Stimulated activated CD8-positive, alpha-beta memory T cell treated with anti-CD3 and anti-CD28 coated beads, Interleukin-15, amount 100 ng/mL, for 1 hour (primary cell): Measurements from ENCODE around the gene COBLL1.

Experiments
- DNase-seq: peaks from one replicate; pipeline ENCODE4 v3.0.0-alpha.2; 2020; ENCODE audit warnings: low read depth

The COBLL1 gene

DNA sequence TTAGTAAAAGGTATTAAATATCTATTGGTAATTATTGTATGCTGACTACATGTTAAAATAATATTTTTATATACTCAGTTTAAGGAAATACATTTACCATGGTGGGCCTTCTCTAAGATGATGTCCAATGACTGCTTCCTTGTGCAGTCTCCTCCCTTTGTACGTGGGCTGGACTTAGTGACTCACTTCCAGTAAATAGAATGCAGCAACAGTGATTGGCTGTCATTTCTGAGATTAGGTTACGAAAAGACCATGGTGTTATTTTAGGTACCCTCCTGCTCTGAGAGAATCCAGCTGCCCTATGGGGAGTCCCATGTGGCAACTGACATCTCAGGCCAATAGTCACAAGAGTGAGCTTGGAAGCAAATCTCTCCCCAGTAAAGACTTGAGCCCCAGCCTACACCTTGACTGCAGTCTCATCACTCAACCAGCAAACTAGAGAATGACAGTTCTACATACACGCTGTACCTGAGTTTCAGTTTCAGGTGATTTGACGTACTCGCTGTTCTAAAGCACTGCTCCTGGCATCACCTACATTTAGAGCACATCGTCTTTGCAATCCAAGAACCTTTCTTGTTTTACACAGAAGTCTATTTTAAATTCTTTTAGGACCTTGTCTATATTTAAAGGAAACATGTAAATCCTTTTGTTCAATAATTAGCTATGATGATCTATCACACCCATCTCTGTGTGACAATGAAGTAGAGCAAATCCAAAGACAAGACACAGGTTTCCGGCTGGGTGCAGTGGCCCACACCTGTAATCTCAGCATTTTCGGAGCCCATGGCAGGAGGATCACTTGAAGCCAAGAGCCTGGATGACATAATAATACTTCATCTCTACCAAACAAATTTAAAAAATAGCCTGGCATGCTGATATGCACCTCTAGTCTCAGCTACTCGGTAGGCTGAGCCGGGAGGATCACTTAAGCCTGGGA lies 87.2 kb downstream of the COBLL1 start:
- no peak for DNase-seq

DNA sequence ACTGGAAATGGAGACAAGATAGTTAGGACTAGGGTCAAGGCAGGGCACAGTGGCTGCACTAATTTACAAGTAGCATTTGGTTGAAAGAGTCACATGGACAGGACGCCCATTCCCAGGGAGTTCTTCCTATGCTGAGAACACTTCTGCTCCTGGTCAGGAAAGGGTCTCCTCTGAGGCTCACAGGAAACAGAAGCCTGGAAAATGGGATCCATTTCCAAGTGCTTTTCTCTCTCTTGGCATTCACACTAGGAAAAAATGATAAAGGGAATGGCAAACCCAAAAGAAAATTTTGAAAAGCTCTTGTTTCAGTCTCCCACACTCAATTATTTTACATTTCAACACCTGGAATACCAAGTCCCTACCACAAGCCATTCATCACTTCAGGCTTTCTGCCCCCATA lies 88.7 kb downstream of the COBLL1 start:
- DNase-seq: no peak

DNA sequence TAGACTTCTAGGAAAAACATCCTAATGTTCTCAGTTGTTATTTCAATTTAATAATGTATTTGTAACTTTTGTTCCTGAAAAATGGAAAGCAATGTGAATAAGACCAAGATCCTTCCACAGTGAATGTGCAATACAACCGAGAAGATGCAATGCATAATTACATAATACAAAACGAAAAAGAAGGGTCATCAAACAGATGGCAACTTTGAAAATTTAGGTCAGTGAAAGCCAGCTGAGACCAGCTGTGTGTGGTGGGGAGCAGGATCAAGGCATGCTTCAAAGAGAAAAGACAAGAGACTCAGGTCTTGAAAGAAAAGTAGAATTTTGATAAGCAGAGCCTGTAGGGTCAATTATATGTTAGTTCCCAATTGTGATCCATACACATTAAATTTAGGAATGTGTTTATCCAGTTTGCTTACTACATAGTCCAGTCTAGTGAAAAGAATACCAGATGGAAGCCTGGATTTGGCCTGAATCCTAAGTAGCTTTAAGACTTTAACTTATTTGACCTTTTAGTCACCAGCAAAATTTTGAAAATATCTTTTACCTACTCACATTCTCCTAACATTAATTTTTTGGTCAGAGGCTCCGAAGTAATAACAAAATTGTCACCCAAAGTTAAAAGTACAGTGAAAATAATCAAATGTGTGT lies 93.7 kb downstream of the COBLL1 start:
- DNase-seq: no peak

DNA sequence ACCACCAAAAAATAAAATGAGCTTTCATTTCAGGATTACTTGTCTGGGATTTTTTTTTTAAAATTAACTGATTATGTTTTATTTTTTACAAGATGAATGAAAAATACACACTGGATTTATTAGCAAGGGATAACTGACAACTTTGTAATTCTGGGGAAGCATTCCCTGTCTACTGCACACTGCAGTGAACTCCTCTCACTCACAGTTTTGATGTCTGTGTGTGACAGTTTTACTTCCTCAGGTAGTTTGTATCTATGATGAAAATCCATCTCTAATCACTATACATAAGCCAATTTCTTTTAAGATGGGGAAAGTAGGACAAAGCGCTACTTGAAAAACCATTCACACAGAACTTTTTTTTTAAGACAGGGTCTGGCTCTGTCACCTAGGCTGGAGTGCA lies 94.5 kb downstream of the COBLL1 start:
- no peak for DNase-seq

DNA sequence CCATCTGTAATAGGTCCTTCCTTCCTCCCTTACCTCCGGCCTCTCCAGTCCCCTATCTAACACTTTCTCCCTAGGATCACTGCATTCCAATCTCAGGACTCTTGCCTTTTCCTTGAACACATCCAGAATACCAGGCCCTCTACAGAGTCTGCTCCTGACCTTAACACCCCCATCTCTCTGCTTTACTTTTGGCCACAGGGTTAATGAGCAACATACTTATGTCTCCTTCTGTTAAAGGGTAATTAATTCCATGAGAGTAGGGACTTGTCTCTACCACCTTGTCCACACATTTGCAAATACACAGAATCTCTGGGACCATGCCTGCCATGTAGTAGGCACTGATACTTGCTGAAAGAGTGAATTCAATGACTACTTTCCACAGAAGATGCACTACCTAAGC lies 94.9 kb downstream of the COBLL1 start:
- DNase-seq: no peak

DNA sequence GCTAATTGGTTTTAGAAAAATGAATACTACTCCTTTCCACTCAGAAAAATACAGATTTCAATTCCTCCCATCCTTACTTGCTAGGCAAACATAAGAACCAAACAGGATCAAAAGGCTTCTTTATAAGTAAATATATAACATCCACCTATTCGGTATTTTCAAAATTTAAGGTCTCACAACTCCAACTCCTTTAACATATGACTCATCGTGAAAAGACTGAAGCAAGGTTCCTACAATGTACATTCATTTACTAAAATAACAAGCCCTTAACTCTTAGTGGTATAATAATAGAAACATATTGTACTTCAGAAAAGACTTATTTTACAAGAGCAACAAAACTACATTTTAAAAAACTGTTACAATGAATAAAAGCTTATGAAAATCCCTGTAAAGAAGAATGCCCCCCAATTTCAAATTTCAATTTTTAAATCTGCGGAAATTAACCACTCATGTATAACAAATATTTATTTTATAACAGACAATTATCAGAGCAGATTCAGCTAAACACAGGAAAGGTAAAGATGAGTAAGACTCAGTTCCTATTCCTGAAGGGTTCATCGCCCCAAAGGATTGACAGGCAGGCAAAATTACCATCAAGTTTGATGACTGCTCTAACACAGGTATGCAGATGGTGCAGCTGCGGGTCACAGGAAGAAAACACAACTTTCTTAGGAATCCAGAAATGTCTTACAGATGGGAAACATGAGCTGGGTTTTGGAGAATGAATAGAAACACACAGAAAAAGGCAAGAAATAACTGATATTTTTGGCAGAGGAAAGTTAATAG lies 96.4 kb downstream of the COBLL1 start:
- DNase-seq: no peak

DNA sequence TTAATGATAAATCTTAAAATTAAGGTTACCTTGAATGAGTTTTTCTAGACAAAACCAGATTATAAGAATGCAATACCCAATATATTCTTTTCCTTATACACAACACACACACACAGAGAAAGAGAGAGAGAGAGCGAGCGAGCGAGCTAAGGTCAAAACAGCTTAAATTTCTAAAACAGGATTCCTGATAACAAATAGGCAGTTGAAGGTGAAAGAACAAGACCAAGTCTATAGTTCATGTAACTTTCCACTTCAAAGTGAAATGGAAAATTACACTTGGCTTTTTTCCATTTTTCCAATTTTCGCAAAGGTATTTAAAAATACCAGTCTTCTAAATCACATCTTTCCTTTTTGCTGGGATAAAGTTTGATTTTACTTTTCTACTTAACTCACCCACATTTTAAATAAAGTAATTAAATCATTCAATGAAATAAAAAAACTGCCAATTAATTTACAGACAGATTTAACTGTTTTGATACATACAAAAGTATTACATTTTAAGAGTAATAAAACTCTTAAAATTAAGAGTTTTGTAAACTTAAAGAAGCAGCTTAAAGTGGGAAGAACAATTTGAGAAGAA lies 98.8 kb downstream of the COBLL1 start:
- no peak for DNase-seq

DNA sequence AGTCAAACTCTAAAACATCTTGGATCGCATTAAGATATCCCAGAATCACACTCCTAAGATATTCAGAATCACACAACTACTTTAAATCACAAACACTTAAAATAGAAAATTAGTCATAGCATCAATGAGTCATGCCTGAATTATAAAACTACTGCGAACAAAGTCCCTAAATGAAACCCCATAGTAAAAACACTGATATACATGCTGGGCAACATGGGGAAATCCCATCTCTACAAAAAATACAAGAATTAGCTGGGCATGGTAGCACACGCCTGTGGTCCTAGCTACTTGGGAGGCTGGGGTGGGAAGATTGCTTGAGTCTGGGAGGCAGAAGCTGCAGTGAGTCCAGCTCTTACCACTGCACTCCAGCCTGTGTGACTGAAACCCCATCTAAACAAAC lies 101.7 kb downstream of the COBLL1 start:
- DNase-seq: no peak

DNA sequence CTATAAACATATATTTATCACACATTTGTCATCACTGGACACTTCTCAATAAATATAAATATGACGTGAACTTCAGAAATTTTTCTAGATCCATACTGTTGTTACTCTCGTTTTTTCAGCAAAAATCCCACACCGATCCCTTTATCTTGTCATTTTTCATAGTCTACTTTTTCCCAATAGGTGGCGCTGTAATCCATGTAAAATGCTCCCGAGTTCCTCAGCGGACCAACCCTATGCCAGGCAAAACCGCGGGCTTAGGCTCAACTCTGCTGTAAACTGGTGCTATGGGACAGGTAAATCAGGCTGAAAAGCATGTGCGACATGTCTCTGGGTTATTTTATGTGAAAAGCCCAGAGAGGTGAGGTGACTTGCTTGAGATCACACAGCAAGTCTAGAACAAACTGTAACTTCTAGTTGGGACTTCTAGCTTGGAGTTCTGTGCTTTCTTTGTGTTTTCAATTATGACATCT lies 104.0 kb downstream of the COBLL1 start:
- DNase-seq: no peak

DNA sequence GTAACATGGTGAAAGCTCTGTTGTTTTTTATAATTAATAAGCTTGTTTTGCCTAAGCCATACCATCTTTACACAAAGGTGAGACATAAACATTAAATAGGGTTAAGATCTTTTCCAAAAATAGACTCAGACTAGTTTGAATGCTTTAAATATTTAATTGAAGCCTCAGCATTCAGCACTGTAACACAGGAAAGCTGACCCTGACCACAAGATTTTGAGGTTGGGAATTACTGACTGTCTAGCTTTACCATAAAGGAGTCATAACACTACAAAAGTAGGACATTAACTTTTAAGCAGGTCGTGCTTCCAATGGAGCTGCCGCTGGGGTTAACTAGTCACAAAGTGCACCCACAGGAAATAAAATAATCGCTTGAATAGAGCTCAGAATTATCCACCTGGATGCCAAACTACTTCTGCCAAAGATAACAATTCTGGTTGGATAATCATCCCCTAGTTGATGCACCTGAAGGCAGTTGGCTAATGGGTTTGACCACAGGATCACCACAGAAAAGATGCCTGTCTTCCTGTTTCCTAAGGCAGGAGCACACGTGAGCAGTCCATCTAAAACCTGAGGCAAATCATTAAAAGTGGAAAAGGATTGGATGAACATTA lies 106.2 kb downstream of the COBLL1 start:
- no peak for DNase-seq

DNA sequence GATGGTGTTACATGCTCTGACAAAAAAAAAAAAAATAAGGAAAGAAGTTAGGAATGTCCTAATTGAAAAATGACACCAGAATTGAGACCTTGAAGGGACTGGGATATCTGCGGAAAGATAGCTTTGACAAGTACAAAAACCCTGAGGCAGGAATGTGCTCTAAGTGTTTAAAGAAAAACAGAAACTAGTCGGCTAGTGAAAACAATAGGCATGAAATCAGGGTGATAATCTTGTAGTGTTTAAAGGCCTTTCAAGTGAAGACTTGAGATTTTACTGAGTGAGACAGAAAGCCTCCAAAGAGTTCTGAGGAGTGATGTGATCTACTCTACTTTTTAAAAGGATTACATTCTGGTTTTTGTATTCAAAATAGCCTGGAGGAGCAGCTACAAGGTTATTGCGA lies 107.4 kb downstream of the COBLL1 start:
- no peak for DNase-seq

DNA sequence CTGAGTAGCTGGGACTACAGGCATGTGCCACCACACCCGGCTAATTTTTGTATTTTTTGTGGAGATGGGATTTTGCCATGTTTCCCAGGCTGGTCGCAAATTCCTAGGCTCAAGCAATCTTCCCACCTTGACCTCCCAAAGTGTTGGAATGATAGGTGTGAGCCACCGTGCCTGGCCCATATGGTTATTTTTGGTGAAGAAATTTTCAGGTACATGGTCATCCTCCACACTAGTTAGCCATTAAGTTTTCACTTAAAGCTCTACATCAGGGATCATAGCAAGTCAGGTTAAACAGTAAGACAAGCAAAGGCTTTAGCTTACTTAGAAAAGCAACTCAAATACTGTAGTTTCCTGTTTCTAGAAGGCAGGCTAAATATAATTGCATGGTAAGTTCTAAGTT lies 116.1 kb downstream of the COBLL1 start:
- no peak for DNase-seq

DNA sequence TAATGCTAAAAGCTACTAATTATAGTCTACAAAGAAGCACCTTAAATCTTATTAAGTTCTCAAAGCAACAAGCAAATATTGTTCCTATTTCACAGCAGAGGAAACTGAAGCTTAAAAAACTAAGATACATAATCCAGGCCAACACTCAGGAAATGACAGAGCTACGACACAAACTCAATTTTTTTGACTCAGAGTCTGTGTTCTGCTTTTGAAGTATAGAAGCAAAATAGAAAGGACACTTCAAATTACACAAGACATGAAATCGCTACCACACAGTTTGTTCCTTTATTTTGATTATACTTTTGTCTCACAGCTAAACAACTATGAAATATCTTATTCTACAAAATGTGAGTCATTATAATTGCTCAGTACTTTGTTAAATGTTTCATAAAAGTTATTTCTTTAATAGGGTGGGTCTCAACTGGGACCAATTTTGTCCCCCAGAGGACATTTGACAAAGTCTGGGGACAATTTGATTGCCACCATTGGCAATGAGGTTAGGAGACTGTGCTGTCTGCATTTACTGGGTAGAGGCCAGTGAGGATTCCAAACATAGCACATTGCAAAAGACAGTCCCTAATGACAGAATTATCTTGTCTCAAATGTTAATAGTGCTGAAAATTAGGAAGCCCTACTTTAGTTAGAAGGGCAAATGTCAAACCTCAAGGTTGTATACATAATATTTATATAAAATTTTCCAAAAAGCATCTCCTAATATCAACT lies 118.8 kb downstream of the COBLL1 start:
- DNase-seq: no peak

DNA sequence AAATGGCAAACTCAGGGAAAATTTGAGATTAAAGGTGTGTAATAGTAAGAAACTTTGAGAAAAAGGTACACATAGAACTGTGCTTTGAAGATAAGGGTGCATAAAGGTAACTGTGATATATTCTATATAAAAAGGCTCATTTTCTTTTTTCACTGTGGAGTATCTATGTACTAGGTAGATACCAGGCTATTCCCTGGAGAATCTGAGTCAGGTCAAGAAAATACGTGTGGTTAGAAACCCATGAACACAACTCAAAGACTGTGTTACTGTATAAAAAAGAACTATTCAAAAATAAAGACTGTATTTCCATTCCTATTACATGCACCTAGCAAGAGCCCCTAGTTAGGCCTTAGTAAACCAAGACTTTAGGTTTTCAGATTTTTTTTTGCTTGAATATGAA lies 120.2 kb downstream of the COBLL1 start:
- no peak for DNase-seq

DNA sequence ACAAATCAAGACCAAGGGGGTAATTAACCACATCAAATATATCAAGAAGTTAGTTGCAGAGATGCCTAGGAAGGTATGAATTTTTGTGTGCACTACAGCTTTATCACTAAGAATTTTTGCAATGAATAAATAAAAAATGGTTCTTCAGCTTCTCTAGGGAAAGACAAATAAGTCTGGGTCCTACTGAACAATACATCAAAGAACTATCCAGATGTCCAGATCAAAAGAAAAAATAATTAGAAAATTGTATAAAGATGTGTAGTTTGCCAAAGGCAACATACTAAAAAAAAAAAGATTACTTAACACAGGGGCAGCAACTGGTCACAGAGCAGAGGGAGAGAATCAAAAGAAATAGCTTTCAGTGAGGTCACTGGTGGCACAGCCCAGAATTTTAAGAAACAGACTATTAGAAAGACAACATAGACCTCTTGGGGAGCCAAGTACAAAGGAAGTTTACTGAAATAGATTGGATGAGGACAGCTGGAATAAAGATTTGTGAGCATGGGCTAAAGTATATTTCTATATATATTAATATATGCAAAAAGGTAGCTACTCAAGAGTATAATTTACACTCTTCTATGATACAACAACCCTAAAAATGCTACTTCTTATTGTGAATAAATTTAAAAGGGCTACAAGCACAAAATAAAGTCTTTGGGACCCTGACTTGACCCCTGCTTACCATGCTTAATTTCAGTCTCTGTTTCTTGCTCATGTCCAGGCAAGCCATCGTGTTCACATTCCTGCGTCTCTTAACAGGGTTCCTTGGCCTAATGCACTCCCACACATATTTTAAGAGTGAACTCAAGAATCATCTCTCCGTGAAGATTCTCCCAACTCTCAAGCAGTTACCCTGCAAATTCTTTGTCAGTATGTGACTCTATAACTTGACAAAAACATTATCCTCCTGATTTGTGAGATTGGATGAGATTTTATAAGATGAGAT lies 121.4 kb downstream of the COBLL1 start:
- no peak for DNase-seq

DNA sequence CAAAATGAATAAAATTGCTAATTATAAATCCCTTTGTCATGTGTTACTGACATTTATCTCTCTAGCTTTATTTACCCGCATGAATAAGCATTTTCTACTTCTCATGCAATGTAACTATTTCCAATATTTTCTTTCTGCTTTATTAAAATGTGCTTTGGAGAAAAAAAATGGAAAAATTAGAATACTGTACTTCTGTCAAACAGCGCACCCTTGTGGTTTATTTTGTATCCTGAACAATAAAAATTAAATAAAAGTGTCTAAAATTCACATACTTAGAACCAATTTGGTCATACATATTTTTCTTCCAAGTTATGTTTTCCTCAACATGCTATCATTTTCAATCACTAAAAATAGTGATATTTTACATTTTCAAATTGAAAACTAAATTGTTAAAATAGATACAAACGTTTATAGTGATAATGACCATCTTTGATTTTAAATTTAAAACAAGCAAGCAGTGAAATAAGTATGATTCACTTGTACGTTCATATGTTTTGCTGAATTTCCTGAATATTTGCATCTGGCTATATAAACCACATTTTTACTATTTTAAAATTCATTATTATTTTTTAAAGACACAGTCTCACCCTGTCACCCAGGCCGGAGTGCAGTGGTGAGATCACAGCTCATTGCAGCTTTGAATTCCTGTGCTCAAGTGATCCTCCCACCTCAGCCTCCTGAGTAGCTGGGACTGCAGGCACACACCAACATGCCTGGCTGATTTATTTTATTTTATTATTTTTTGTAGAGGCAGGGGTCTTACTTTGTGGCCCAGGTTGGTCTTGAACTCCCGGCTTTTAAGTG lies 124.4 kb downstream of the COBLL1 start:
- no peak for DNase-seq

DNA sequence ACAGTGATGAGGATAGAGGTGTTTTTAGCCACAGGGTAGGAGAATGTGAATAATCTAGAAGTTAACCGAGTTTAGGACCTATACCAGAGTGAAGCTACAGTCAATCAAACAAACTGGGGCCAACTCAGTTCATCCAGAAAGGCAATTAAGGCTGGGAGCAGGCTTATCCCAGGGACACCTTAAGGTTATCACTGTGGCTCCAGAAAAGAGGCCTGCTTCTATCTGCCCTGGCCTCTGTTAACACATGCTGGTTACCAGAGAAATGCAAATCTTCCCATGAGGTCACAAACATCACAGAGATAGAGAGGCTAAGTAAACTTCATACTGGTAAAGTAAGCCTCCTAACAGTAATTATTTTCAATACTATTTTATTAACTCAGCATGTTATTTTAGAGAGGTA lies 127.2 kb downstream of the COBLL1 start:
- DNase-seq: no peak

DNA sequence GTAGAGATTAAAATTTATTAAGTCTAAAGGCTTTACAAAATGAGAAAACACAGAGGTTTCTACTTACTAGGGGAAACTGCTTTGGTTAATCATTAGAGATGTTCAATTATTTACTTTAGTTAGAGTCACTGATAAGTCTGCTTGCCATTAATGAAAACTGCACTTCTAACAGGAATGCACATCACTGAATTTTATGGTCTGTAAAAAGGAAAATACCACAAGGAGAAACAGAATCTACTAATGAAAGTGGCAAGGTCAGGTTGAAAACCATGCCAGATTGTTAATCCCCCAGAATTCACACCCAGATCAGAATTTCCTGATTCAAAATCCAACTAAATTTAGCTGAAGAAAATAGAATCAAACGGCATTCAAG lies 129.9 kb downstream of the COBLL1 start:
- no peak for DNase-seq
